HG03064 (cell line): Measurements from ENCODE around the gene HOOK1.
"Not testable (repeated sequence)": the region's sequence is repeated elsewhere in the genome, so short reads cannot be mapped to it uniquely, and the experiment has no call there.

Experiments
- ATAC-seq: cut with Tn5 transposase; IDR thresholded peaks from one replicate; pipeline ENCODE4 v1.9.1; 2021; ENCODE audit warnings: low read depth; ENCODE audit not compliant: unreplicated experiment

Gene HOOK1

GRCh38 chr1:59819566-59820438 is 5.1 kb downstream of the HOOK1 start:
- ATAC-seq: no peak

DNA sequence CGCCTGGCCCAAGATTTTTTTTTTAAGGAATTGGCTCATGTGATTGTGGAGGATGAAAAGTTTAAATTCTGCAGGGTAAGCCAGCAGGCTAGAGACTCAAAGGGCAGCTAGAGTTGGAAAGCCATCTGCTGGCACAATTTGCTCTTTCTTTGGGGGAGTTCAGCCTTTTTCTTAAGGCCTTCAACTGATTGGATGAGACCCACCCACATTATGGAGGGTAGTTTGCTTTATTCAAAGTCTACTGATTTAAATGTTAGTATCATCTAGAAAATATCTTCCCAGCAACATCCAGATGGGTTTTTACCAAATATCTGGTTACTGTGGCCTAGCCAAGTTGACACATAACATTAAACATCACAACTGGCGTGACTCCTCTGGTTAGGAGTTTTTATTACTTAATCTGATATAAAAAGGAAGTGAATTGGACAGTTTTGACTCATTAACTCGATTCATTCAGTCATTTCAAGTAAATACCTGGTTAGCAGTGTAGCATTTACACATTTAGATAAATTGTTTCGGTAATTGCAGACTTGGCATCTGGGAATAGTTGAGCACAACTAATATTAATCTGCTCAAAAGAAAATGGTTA is 12.4 kb downstream of the HOOK1 start:
- ATAC-seq: no peak

GRCh38 chr1:59828160-59828559 is 13.4 kb downstream of the HOOK1 start:
- ATAC-seq: no peak

DNA sequence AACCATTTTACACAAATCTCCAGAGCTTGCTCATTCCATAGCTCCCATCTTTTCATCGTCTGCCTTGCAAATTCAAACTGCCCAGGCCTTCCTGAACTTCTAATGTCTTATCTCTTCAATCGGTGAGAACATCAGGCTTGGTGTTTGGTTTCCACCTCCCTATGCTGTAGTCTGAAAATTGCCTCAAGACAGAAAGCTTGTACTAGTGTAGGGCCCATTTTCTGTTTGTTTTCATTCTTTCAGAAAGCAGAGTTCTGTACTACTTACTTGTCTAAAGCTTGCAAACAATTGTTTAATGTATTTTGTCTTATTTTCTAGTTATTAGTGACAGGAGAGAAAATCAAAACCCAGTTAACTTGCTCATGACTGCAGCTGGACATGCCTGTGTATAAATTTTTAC is 16.8 kb downstream of the HOOK1 start:
- no peak for ATAC-seq

GRCh38 chr1:59833022-59833421 is 18.3 kb downstream of the HOOK1 start:
- ATAC-seq: no peak

GRCh38 chr1:59833991-59834390 is 19.2 kb downstream of the HOOK1 start:
- ATAC-seq: no peak

DNA sequence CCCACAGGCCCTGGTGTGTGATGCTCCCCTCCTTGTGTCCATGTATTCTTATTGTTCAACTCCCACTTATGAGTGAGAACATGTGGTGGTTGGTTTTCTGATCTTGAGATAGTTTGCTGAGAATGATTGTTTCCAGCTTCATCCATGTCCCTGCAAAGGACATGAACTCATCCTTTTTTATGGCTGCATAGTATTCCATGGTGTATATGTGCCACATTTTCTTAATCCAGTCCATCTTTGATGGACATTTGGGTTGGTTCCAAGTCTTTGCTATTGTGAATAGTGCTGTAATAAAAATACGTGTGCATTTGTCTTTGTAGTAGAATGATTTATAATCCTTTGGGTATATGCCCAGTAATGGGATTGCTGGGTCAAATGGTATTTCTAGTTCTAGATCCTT is 23.1 kb downstream of the HOOK1 start:
- ATAC-seq: not testable (repeated sequence)

DNA sequence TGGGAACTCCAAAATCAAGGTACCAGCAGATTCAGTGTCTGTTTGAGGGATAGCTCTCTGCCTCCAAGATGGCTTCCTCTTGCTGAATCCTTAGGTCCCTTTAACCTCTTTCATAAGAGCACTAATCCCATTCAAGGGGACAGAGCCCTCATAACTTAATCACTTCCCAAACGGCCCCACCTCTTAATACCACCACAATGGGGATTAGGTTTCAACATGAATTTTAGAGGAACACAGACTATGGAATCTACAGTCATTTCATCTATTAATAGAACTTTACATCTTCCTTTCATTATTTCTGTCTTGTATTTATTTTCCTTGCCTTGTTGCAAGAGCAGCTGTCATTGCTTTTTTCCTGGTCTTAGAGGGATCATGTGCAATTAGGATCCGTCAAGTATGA is 30.3 kb downstream of the HOOK1 start:
- no peak for ATAC-seq

GRCh38 chr1:59846209-59846894 is 31.6 kb downstream of the HOOK1 start:
- ATAC-seq: no peak

- ATAC-seq: no peak
Measured at GRCh38 chr1:59846895-59847282, 32.1 kb downstream of the HOOK1 start.

DNA sequence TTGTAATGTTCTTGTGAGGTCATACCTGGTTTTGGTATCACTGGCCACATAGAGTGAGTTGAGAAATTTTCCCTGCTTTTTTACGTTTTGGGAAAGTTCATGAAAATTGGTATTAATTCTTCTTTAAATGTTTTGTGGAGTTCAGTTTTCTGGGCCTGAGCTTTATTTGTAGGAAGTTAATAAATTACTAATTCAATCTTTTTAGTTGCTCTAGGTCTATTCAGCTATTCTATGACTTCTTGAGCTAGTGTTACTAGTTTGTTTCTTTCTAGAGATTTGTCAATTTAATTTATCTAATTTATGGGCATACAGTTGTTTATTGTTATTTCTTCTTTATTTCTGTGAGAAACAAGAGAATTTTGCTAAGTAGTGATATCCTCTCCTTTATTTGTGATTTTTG is 37.4 kb downstream of the HOOK1 start:
- no peak for ATAC-seq

- not testable (repeated sequence) for ATAC-seq
Measured at GRCh38 chr1:59855297-59855696, 40.5 kb downstream of the HOOK1 start.

DNA sequence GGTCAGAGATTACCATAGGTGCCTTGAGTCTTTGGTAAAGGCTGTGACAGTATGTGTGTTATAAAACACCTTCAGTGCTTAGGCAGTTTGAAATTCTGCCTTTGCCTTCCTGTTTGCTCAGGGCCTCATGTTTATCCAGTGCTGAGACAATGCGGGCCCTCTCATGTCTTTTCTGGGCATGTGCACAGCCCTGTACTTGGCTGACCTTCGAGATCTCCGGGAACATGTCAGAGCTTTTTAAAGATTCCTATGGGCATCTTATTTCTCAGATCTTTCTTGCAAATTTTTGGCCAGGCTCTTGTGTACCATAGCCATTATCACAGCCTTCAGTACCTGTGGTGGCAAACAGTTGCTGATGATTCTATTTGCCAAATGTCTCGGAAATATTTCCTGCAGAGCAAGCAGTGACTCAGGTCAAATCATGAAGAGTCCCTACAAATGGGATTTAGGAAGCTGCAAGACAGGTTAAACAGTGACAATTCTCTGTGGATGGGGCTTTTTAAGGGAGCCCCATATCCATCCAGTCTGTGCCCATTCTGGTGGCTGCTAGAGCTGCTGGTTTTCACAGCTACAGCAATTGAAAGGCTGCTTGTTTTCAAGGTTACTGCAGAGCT is 42.1 kb downstream of the HOOK1 start:
- ATAC-seq: no peak

GRCh38 chr1:59857679-59858354 is 43.1 kb downstream of the HOOK1 start:
- ATAC-seq: no peak

DNA sequence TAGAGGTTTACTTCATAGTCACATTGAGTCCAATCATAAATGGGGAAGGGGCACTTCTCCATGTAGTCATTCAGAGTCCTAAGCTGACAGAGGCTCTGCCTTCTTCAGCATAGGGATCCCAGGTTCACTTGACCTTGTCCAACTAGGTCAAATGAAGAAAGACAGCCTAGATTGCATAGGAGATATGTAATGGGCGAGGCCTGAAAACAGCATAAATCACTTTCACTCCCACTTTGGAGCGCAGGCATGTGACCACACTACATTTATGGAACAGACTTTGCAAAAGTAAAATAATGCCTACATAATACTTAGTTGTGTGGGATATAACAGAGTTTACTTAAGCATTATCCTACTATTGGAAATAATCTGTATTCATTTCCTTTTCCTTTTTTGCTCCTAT is 51.7 kb downstream of the HOOK1 start:
- no peak for ATAC-seq

DNA sequence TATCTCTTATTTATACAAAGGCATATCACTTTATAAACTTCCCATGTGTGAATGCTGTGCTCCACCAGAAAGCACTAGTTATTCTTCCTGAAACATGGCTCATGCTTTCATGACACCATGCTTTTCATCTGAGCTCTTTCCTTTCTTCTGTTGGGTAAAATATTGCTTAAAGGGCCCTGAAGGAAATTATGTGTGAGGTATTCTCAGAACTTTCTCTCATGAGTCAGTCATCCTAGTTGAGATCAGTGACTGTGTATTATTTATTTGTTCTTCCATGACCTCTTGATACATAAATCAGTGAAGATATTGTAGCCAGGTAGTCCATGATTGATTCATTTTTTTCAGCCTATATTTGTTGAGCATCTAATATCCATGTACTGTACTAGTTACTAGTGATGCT is 57.0 kb downstream of the HOOK1 start:
- ATAC-seq: no peak

GRCh38 chr1:59877108-59877682 is 62.4 kb downstream of the HOOK1 start:
- no peak for ATAC-seq

DNA sequence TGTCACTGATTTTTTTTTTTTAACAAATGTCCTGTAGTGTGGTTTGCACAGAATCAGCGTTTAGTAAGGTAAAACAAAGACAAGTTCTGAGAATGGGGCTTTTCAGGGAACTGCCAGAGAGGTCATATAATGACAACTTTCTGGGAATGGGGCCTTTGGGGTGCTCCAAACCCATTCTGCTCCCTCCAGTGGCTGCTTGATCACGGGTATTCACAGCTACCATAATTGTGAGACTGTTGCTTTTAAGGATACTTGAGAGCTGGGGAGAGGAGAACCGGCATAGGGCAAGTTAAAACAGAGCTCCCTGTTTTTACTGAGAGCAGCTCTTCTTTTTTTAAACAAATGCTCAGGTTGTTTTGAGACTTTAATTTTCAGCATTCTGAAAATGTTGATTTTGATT is 63.6 kb downstream of the HOOK1 start:
- ATAC-seq: no peak

DNA sequence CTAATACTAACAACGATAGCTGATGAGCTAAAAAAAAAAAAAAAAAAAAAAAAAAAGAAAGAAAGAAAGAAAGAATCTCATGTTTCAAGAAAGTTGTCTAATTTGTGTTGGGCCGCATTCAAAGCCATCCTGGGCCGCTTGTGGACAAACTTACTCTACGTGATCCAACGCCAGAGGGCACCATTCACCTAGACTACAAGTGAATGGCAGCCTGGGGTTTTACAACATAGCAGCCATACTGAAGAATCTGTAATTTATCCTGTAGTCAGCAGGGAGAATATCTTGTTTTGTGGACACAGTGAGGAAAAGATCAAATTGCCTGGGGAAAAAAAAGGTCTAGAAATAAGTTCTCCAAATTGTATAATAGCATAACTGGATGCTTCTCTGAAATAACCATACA is 64.8 kb downstream of the HOOK1 start:
- no peak for ATAC-seq

DNA sequence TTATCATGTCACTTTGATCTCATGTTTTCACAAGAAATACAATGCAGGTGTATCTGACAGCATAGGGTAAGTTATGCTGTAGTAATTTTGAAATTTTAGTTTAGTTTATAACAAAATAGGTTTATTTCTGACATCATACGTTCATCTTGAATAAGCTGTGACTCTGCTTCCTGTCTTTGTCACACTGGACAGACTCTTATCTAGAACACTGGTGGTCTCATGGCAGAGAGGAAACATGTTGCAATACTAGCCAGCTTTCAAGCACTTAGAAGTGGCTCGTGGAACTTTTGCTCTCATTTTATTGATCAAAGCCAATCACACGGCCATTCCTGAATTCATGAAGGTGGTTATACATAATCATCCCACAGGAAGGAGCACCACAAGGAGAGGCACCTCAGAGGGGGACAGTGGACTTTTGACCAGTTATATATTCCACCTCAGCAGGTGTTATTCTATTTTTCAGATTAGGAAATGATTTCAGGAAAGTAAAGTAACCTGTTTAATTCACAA is 65.3 kb downstream of the HOOK1 start:
- ATAC-seq: no peak
